HEK293 (cell line): Measurements from ENCODE around the gene USP3.

ENCODE experiments used
- MEIS1 ChIP-seq: sonication (generic); formaldehyde crosslinking; IDR thresholded peaks from 2 replicates; pipeline ENCODE4 v1.8.1; 2022; ENCODE audit warnings: missing genetic modification reagents, mild to moderate bottlenecking, borderline replicate concordance
- PATZ1 ChIP-seq: fragments of 450-650 bp; formaldehyde crosslinking; IDR thresholded peaks from 2 replicates; pipeline ENCODE4 v1.5.1; 2016; ENCODE audit warnings: missing biosample characterization, missing genetic modification characterization
- ZFP41 ChIP-seq: fragments of 450-650 bp; formaldehyde crosslinking; IDR thresholded peaks from 2 replicates; pipeline ENCODE4 v1.5.1; 2016; ENCODE audit warnings: missing biosample characterization, missing genetic modification characterization, borderline replicate concordance
- ZNF416 ChIP-seq: fragments of 450-650 bp; formaldehyde crosslinking; IDR thresholded peaks from 2 replicates; pipeline ENCODE4 v1.5.1; 2016; ENCODE audit warnings: missing biosample characterization, missing genetic modification characterization
- ZNF521 ChIP-seq: fragments of 450-650 bp; formaldehyde crosslinking; IDR thresholded peaks from 2 replicates; pipeline ENCODE4 v1.5.1; 2017; ENCODE audit warnings: missing biosample characterization, mild to moderate bottlenecking, missing genetic modification characterization
- ZNF596 ChIP-seq: fragments of 450-650 bp; IDR thresholded peaks from 2 replicates; pipeline ENCODE4 v1.5.0; 2018; ENCODE audit warnings: missing biosample characterization, mild to moderate bottlenecking, missing genetic modification characterization, moderate library complexity
- ZNF785 ChIP-seq: fragments of 450-650 bp; formaldehyde crosslinking; IDR thresholded peaks from 2 replicates; pipeline ENCODE4 v1.5.1; 2016; ENCODE audit warnings: missing biosample characterization, missing genetic modification characterization
- TF ChIP-seq, protein P1 (sequence below): fragments of 450-650 bp; formaldehyde crosslinking; IDR thresholded peaks from 2 replicates; pipeline ENCODE4 v1.5.1; 2016; ENCODE audit warnings: missing biosample characterization, missing genetic modification characterization
- TF ChIP-seq, protein P2 (sequence below): fragments of 450-650 bp; formaldehyde crosslinking; IDR thresholded peaks from 2 replicates; pipeline ENCODE4 v1.5.1; 2016; ENCODE audit warnings: missing biosample characterization, missing genetic modification characterization, low read depth
- TF ChIP-seq, protein P3 (sequence below): fragments of 450-650 bp; formaldehyde crosslinking; IDR thresholded peaks from 2 replicates; pipeline ENCODE4 v1.5.1; 2016; ENCODE audit warnings: missing biosample characterization, missing genetic modification characterization

DNA sequence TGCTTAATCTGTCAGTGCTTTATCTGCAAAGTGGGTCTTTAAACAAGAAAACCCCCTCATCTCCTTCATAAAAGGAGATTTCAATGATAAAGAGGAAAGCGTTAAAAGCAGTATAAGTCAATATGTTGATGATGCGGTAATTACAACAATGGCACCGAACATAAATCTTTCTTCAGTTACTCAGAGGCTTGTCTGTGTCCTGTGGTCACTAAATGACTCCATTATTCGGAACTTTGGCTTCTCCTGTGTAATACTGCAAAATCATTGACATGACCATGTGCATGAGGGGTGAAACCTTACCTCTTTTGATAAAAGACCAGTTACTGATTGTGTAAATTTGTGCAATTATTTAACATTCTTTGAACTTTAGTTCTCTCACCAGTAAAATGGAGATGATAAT is 4.8 kb upstream of the USP3 start:
- no peak for TF ChIP-seq ZNF596 (tag by site-specific recombination)
- TF ChIP-seq, protein P1, sequence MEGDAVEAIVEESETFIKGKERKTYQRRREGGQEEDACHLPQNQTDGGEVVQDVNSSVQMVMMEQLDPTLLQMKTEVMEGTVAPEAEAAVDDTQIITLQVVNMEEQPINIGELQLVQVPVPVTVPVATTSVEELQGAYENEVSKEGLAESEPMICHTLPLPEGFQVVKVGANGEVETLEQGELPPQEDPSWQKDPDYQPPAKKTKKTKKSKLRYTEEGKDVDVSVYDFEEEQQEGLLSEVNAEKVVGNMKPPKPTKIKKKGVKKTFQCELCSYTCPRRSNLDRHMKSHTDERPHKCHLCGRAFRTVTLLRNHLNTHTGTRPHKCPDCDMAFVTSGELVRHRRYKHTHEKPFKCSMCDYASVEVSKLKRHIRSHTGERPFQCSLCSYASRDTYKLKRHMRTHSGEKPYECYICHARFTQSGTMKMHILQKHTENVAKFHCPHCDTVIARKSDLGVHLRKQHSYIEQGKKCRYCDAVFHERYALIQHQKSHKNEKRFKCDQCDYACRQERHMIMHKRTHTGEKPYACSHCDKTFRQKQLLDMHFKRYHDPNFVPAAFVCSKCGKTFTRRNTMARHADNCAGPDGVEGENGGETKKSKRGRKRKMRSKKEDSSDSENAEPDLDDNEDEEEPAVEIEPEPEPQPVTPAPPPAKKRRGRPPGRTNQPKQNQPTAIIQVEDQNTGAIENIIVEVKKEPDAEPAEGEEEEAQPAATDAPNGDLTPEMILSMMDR (tag by site-specific recombination) = no peak
- TF ChIP-seq, protein P2, sequence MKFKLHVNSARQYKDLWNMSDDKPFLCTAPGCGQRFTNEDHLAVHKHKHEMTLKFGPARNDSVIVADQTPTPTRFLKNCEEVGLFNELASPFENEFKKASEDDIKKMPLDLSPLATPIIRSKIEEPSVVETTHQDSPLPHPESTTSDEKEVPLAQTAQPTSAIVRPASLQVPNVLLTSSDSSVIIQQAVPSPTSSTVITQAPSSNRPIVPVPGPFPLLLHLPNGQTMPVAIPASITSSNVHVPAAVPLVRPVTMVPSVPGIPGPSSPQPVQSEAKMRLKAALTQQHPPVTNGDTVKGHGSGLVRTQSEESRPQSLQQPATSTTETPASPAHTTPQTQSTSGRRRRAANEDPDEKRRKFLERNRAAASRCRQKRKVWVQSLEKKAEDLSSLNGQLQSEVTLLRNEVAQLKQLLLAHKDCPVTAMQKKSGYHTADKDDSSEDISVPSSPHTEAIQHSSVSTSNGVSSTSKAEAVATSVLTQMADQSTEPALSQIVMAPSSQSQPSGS (tag by site-specific recombination) = no peak
- no peak for TF ChIP-seq ZNF521 (tag by site-specific recombination)
- TF ChIP-seq ZNF785 (tag by site-specific recombination) = no peak
- TF ChIP-seq ZFP41 (tag by site-specific recombination) = no peak
- no peak for TF ChIP-seq ZNF416 (tag by site-specific recombination)
- TF ChIP-seq, protein P3, sequence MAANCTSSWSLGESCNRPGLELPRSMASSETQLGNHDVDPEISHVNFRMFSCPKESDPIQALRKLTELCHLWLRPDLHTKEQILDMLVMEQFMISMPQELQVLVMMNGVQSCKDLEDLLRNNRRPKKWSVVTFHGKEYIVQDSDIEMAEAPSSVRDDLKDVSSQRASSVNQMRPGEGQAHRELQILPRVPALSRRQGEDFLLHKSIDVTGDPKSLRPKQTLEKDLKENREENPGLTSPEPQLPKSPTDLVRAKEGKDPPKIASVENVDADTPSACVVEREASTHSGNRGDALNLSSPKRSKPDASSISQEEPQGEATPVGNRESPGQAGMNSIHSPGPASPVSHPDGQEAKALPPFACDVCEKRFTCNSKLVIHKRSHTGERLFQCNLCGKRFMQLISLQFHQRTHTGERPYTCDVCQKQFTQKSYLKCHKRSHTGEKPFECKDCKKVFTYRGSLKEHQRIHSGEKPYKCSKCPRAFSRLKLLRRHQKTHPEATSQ = no peak
- TF ChIP-seq MEIS1 = no peak
- no peak for TF ChIP-seq PATZ1 (tag by site-specific recombination)
